Liver (tissue), 9 donors: ENCODE data around the gene GPC3. TPM values are rescaled to one million over a fixed set of nuclear protein-coding genes. Genes with fewer than 3 reads are reported as not detected.

Source experiments
- DNase-seq: peaks from one replicate; pipeline ENCODE4 v3.0.0-alpha.2; 2017; ENCODE audit warnings: low spot score
- H3K27ac ChIP-seq, 2 donors: one replicate each; pipeline ENCODE4 v1.7.0; 2013; ENCODE audit warnings: inconsistent platforms in 2 of 2, low read length in 2 of 2, control low read depth in 1 of 2, low read depth in 1 of 2, mild to moderate bottlenecking in 1 of 2
- H3K27me3 ChIP-seq, 4 donors: one replicate each; pipeline versions ENCODE4 v1.6.1 to v1.7.0; 2013; ENCODE audit warnings: low read length in 3 of 4, inconsistent platforms in 1 of 4, mild to moderate bottlenecking in 1 of 4, moderate library complexity in 1 of 4; ENCODE audit not compliant: control insufficient read depth in 4 of 4, insufficient read depth in 4 of 4
- H3K36me3 ChIP-seq, 4 donors: one replicate each; pipeline versions ENCODE4 v1.6.1 to v1.7.0; 2013; ENCODE audit warnings: low read length in 3 of 4, mild to moderate bottlenecking in 3 of 4, low read depth in 1 of 4, moderate library complexity in 1 of 4; ENCODE audit not compliant: control insufficient read depth in 4 of 4, insufficient read depth in 3 of 4
- H3K4me1 ChIP-seq, 4 donors: one replicate each; pipeline versions ENCODE4 v1.6.1 to v1.7.0; 2013; ENCODE audit warnings: low read length in 3 of 4, mild to moderate bottlenecking in 3 of 4, moderate library complexity in 1 of 4; ENCODE audit not compliant: control insufficient read depth in 4 of 4, insufficient read depth in 4 of 4
- H3K4me3 ChIP-seq, 3 donors: one replicate each; pipeline versions ENCODE4 v1.6.1 to v1.7.0; 2013; ENCODE audit warnings: low read length in 3 of 3, control low read depth in 1 of 3, low read depth in 1 of 3, mild to moderate bottlenecking in 1 of 3
- H3K9ac ChIP-seq, 2 donors: one replicate each; pipeline ENCODE4 v1.7.0; 2013; ENCODE audit warnings: low read length in 2 of 2, mild to moderate bottlenecking in 2 of 2, moderate library complexity in 2 of 2, control low read depth in 1 of 2, low read depth in 1 of 2
- H3K9me3 ChIP-seq, 4 donors: one replicate each; pipeline versions ENCODE4 v1.6.1 to v1.7.0; 2013; ENCODE audit warnings: low read length in 3 of 4; ENCODE audit not compliant: control insufficient read depth in 4 of 4
- ATF3 ChIP-seq: IDR thresholded peaks from 2 replicates; pipeline ENCODE4 v1.6.1; 2016; ENCODE audit warnings: antibody characterized with exemption
- CTCF ChIP-seq: fragments of 150-350 bp; IDR thresholded peaks from 2 replicates; pipeline ENCODE4 v1.5.1; 2017; ENCODE audit warnings: improper control_type of control experiment, low read depth, low read length; ENCODE audit not compliant: missing input control
- EGR1 ChIP-seq, 2 donors: IDR thresholded peaks; 2 replicates each; pipeline ENCODE4 v1.6.1; 2016 to 2018; ENCODE audit warnings: antibody characterized with exemption in 2 of 2, low read depth in 2 of 2
- FOXA1 ChIP-seq: IDR thresholded peaks from 2 replicates; pipeline ENCODE4 v1.6.1; 2016; ENCODE audit warnings: antibody characterized with exemption
- GABPA ChIP-seq, 2 donors: IDR thresholded peaks in 1 of 2; conservative IDR thresholded peaks in 1 of 2; 2 replicates each; pipeline ENCODE4 v1.6.1; 2016; ENCODE audit warnings: antibody characterized with exemption in 2 of 2, mild to moderate bottlenecking in 1 of 2, moderate library complexity in 1 of 2
- HNF4A ChIP-seq, 2 donors: conservative IDR thresholded peaks; 2 replicates each; pipeline ENCODE4 v1.6.1; 2016; ENCODE audit warnings: antibody characterized with exemption in 2 of 2, mild to moderate bottlenecking in 2 of 2
- JUND ChIP-seq, 2 donors: IDR thresholded peaks; 2 replicates each; pipeline ENCODE4 v1.6.1; 2016; ENCODE audit warnings: antibody characterized with exemption in 2 of 2
- NR2F2 ChIP-seq: IDR thresholded peaks from 2 replicates; pipeline ENCODE4 v1.6.1; 2016; ENCODE audit warnings: antibody characterized with exemption
- REST ChIP-seq: IDR thresholded peaks from 2 replicates; pipeline ENCODE4 v1.6.1; 2016; ENCODE audit warnings: antibody characterized with exemption, mild to moderate bottlenecking
- RXRA ChIP-seq, 2 donors: IDR thresholded peaks; 2 replicates each; pipeline ENCODE4 v1.6.1; 2017 to 2018; ENCODE audit warnings: antibody characterized with exemption in 2 of 2, mild to moderate bottlenecking in 1 of 2
- SP1 ChIP-seq: IDR thresholded peaks from 2 replicates; pipeline ENCODE4 v1.6.1; 2018; ENCODE audit warnings: antibody characterized with exemption, mild to moderate bottlenecking
- TAF1 ChIP-seq: conservative IDR thresholded peaks from 2 replicates; pipeline ENCODE4 v1.6.1; 2016; ENCODE audit warnings: antibody characterized with exemption, mild to moderate bottlenecking
- YY1 ChIP-seq: IDR thresholded peaks from 2 replicates; pipeline ENCODE4 v1.6.1; 2016; ENCODE audit warnings: antibody characterized with exemption, mild to moderate bottlenecking
- ZBTB33 ChIP-seq: IDR thresholded peaks from 2 replicates; pipeline ENCODE4 v1.6.1; 2016; ENCODE audit warnings: antibody characterized with exemption
- WGBS: extraction: QIAGEN DNeasy Blood & Tissue Kit; methylation state at CpG from one replicate; pipeline ENCODE4 v1.1.7; 2013; 5-methylcytosine and 5-hydroxymethylcytosine counted together
- polyA plus RNA-seq, 2 donors: library from polyadenylated mRNA; stranded (reverse) in 1 of 2; unstranded in 1 of 2; fragments of 200-250 nt in 1 of 2; fragments of >200 nt in 1 of 2; fragmentation: Nextera tagmentation in 1 of 2; extraction: Ambion mirVana in 1 of 2; gene quantifications; one replicate each; pipeline versions ENCODE4 v1.2.1 to v1.2.3, GENCODE V29; 2013 to 2015
- total RNA-seq, 2 donors: library from RNA; depleted of rRNA; stranded (reverse); fragments of >200 nt; gene quantifications; one replicate each; pipeline ENCODE4 v1.2.3, GENCODE V29; 2014
- donor health status: healthy.
- donor health status: healthy.
- donor health status: healthy.
- donor health status: healthy.
- donor health status: healthy.

Gene GPC3
- total and polyA plus RNA-seq, 4 donors, result 0.40 to 1,133 (median 1.5) TPM

GRCh38 chrX:133550665-133551485 lies 434.5 kb downstream of the GPC3 start:
- Histone ChIP-seq H3K27ac (no peak overlapping the region), H3K9me3 (peaks cover 0 to 5% (median 1%) of the 10 kb centered on the region in 4 donors), H3K36me3 (no peaks in the 10 kb centered on the region), H3K4me3 (no peak overlapping the region), H3K27me3 (no peaks in the 10 kb centered on the region), H3K4me1 (no peaks in the 10 kb centered on the region), H3K9ac (no peak overlapping the region)
- TF ChIP-seq REST (no peak), EGR1 (IDR thresholded peaks at IDR 0.05; ENCODE audit: low read depth in 2 of 2) (no peak), SP1 (no peak), GABPA (IDR thresholded peaks at IDR 0.05 in 1 of 2, conservative IDR thresholded peaks at IDR 0.05 in 1 of 2) (no peak), NR2F2 (no peak)
- no peak for DNase-seq
- WGBS, result 83% methylated on average over 4 of the region's 4 CpGs

- Histone ChIP-seq H3K9me3 (no peaks in the 10 kb centered on the region), H3K9ac (no peak overlapping the region), H3K27ac (no peak overlapping the region), H3K27me3 (no peaks in the 10 kb centered on the region), H3K4me1 (no peaks in the 10 kb centered on the region), H3K36me3 (no peaks in the 10 kb centered on the region), H3K4me3 (no peak overlapping the region)
- TF ChIP-seq YY1, result no peak
- no peak for TF ChIP-seq JUND (IDR thresholded peaks at IDR 0.05)
- no peak for TF ChIP-seq HNF4A (conservative IDR thresholded peaks at IDR 0.05)
- no peak for TF ChIP-seq FOXA1
- no peak for TF ChIP-seq EGR1 (IDR thresholded peaks at IDR 0.05; ENCODE audit: low read depth in 2 of 2)
- no peak for TF ChIP-seq CTCF
- DNase-seq, result no peak
Measured at GRCh38 chrX:133549295-133549933, 436.0 kb downstream of the GPC3 start.

GRCh38 chrX:133546441-133546840 lies 439.0 kb downstream of the GPC3 start:
- Histone ChIP-seq H3K36me3 (no peaks in the 10 kb centered on the region), H3K27me3 (no peaks in the 10 kb centered on the region), H3K4me3 (no peak overlapping the region), H3K9ac (no peak overlapping the region), H3K4me1 (no peaks in the 10 kb centered on the region), H3K27ac (no peak overlapping the region), H3K9me3 (no peaks in the 10 kb centered on the region)
- DNase-seq, result no peak
- TF ChIP-seq REST (no peak), RXRA (IDR thresholded peaks at IDR 0.05) (no peak), TAF1 (no peak), FOXA1 (no peak), JUND (IDR thresholded peaks at IDR 0.05) (no peak), ZBTB33 (no peak), SP1 (no peak), ATF3 (no peak), HNF4A (conservative IDR thresholded peaks at IDR 0.05) (no peak)
